Small intestine (tissue), 7 donors: ENCODE results near the gene ALDH1L2. TPM values are rescaled to one million over a fixed set of nuclear protein-coding genes. Genes with fewer than 3 reads are reported as not detected.

Experiments
- DNase-seq, 2 donors: peaks; one replicate each; pipeline versions ENCODE4 v3.0.0 to v3.0.0-alpha.2; 2013
- FAIRE-seq: peaks from 2 replicates; lab custom pipeline; 2012; peaks lifted over from hg19 to GRCh38; lab: Jason Lieb, UNC
- H3K27ac ChIP-seq, 3 donors: one replicate each; pipeline ENCODE4 v1.5.1; 2013; ENCODE audit warnings: low read length in 2 of 3, mild to moderate bottlenecking in 2 of 3, control low read depth in 1 of 3, inconsistent platforms in 1 of 3, low read depth in 1 of 3, moderate library complexity in 1 of 3
- H3K27me3 ChIP-seq, 3 donors: one replicate each; pipeline ENCODE4 v1.6.1; 2013; ENCODE audit warnings: low read length in 3 of 3, inconsistent platforms in 1 of 3; ENCODE audit not compliant: control insufficient read depth in 3 of 3, insufficient read depth in 3 of 3
- H3K36me3 ChIP-seq, 3 donors: one replicate each; pipeline ENCODE4 v1.6.1; 2013; ENCODE audit warnings: low read length in 3 of 3, inconsistent platforms in 1 of 3, low read depth in 1 of 3, mild to moderate bottlenecking in 1 of 3, moderate library complexity in 1 of 3; ENCODE audit not compliant: control insufficient read depth in 3 of 3, insufficient read depth in 2 of 3
- H3K4me1 ChIP-seq, 3 donors: one replicate each; pipeline ENCODE4 v1.6.1; 2013; ENCODE audit warnings: low read length in 2 of 3, inconsistent platforms in 1 of 3, low read depth in 1 of 3, mild to moderate bottlenecking in 1 of 3, moderate library complexity in 1 of 3; ENCODE audit not compliant: control insufficient read depth in 3 of 3, insufficient read depth in 2 of 3
- H3K4me3 ChIP-seq, 3 donors: one replicate each; pipeline ENCODE4 v1.5.1; 2013; ENCODE audit warnings: low read length in 3 of 3, control low read depth in 1 of 3, inconsistent platforms in 1 of 3, low read depth in 1 of 3, mild to moderate bottlenecking in 1 of 3, moderate library complexity in 1 of 3
- H3K9me3 ChIP-seq, 2 donors: one replicate each; pipeline ENCODE4 v1.6.1; 2013; ENCODE audit warnings: low read depth in 1 of 2, low read length in 1 of 2; ENCODE audit not compliant: control insufficient read depth in 2 of 2, insufficient read depth in 1 of 2
- WGBS, 3 donors: extraction: QIAGEN DNeasy Blood & Tissue Kit; methylation state at CpG; one replicate each; pipeline ENCODE4 v1.1.7; 2013; 5-methylcytosine and 5-hydroxymethylcytosine counted together
- polyA plus RNA-seq, 4 donors: library from polyadenylated mRNA; stranded (reverse) in 3 of 4; unstranded in 1 of 4; fragments of 200-250 nt in 3 of 4; fragments of 120-200 nt in 1 of 4; gene quantifications; one replicate each; pipeline versions ENCODE4 v1.2.1 to v1.2.3, GENCODE V29; 2013
- donor health status: healthy with polysubstance abuse.
- donor health status: control.
- donor health status: control.
- donor health status: Bipolar disorder and iron deficiency.
- donor health status: healthy.

The ALDH1L2 gene
- polyA plus RNA-seq, 4 donors: 0.22 to 1.7 (median 0.65) TPM

GRCh38 chr12:105018012-105018411 lies 66.2 kb downstream of the ALDH1L2 start:
- WGBS, 3 donors: 91 to 94% (median 92%) methylated on average over 4 of the region's 4 CpGs

GRCh38 chr12:105015543-105015942 lies 68.7 kb downstream of the ALDH1L2 start:
- peaks cover 0 to 14% of the 10 kb centered on the region in 2 donors for H3K9me3 ChIP-seq
- 95 to 97% (median 96%) methylated on average over 4 of the region's 4 CpGs for WGBS, 3 donors

More at GRCh38 chr12:105018012-105018411, 66.2 kb downstream of the ALDH1L2 start:
- H3K9me3 ChIP-seq: peaks cover 0 to 7% of the 10 kb centered on the region in 2 donors
- no peak for FAIRE-seq
- H3K27ac ChIP-seq: no peak overlapping the region
- peaks cover 0 to 2% (median 0%) of the 10 kb centered on the region in 3 donors for H3K4me1 ChIP-seq
- H3K27me3 ChIP-seq: no peaks in the 10 kb centered on the region
- DNase-seq: no peak
- H3K36me3 ChIP-seq: peaks cover 3 to 11% (median 5%) of the 10 kb centered on the region in 3 donors
- no peak overlapping the region for H3K4me3 ChIP-seq

GRCh38 chr12:105014603-105015002 lies 69.7 kb downstream of the ALDH1L2 start:
- Histone ChIP-seq H3K36me3 (peaks cover 3 to 15% (median 5%) of the 10 kb centered on the region in 3 donors), H3K4me3 (no peak overlapping the region), H3K4me1 (peaks cover 0 to 2% (median 0%) of the 10 kb centered on the region in 3 donors), H3K27ac (no peak overlapping the region), H3K27me3 (no peaks in the 10 kb centered on the region), H3K9me3 (peaks cover 0 to 14% of the 10 kb centered on the region in 2 donors)
- FAIRE-seq (no peak), DNase-seq (no peak)
- 50 to 80% (median 63%) methylated on average over 2 of the region's 2 CpGs for WGBS, 3 donors

More at GRCh38 chr12:105015543-105015942, 68.7 kb downstream of the ALDH1L2 start:
- Histone ChIP-seq H3K27ac (no peak overlapping the region), H3K36me3 (peaks cover 3 to 15% (median 5%) of the 10 kb centered on the region in 3 donors), H3K4me3 (no peak overlapping the region), H3K4me1 (peaks cover 0 to 2% (median 0%) of the 10 kb centered on the region in 3 donors), H3K27me3 (no peaks in the 10 kb centered on the region)
- no peak for DNase-seq
- no peak for FAIRE-seq

- DNase-seq: no peak
- no peaks in the 10 kb centered on the region for H3K27me3 ChIP-seq
- peaks cover 0 to 2% (median 0%) of the 10 kb centered on the region in 3 donors for H3K4me1 ChIP-seq
- 93 to 97% (median 95%) methylated on average over 9 of the region's 9 CpGs for WGBS, 3 donors
- peaks cover under 1 to 14% (median 3%) of the 10 kb centered on the region in 3 donors for H3K36me3 ChIP-seq
- no peak for FAIRE-seq
- no peak overlapping the region for H3K27ac ChIP-seq
- peaks cover 0 to 14% of the 10 kb centered on the region in 2 donors for H3K9me3 ChIP-seq
- H3K4me3 ChIP-seq: no peak overlapping the region
Observed at GRCh38 chr12:105013892-105014291, 70.4 kb downstream of the ALDH1L2 start.

- H3K4me1 ChIP-seq: peaks cover 0 to 5% (median 2%) of the 10 kb centered on the region in 3 donors
- peaks cover 2 to 21% (median 7%) of the 10 kb centered on the region in 3 donors for H3K36me3 ChIP-seq
- H3K4me3 ChIP-seq: no peak overlapping the region
- no peaks in the 10 kb centered on the region for H3K27me3 ChIP-seq
- no peaks in the 10 kb centered on the region for H3K9me3 ChIP-seq
- DNase-seq (no peak), FAIRE-seq (no peak)
- no peak overlapping the region for H3K27ac ChIP-seq
Observed at GRCh38 chr12:105001476-105001875, 82.8 kb downstream of the ALDH1L2 start.

- H3K4me3 ChIP-seq: no peak overlapping the region
- H3K27me3 ChIP-seq: no peaks in the 10 kb centered on the region
- H3K27ac ChIP-seq: no peak overlapping the region
- no peaks in the 10 kb centered on the region for H3K9me3 ChIP-seq
- peaks cover 0 to 5% (median 2%) of the 10 kb centered on the region in 3 donors for H3K4me1 ChIP-seq
- WGBS, 3 donors: 27 to 59% (median 34%) methylated on average over 5 to 7 of the region's 7 CpGs
- peaks cover 5 to 21% (median 7%) of the 10 kb centered on the region in 3 donors for H3K36me3 ChIP-seq
- DNase-seq (no peak), FAIRE-seq (no peak)
Observed at GRCh38 chr12:104999347-104999685, 84.9 kb downstream of the ALDH1L2 start.

GRCh38 chr12:104998423-104999346 lies 85.6 kb downstream of the ALDH1L2 start:
- WGBS, 3 donors: 27 to 65% (median 39%) methylated on average over 14 to 15 of the region's 15 CpGs
- no peak for FAIRE-seq
- peak; percentile 4 to 49 for DNase-seq
- Histone ChIP-seq H3K4me3 (no peak overlapping the region), H3K27me3 (no peaks in the 10 kb centered on the region), H3K27ac (peak overlapping the region in 1 of 3 donors; percentile 23), H3K9me3 (no peaks in the 10 kb centered on the region), H3K4me1 (peaks cover 0 to 5% (median 2%) of the 10 kb centered on the region in 3 donors), H3K36me3 (peaks cover 7 to 18% (median 7%) of the 10 kb centered on the region in 3 donors)

GRCh38 chr12:104997541-104997940 lies 86.7 kb downstream of the ALDH1L2 start:
- Histone ChIP-seq H3K36me3 (peaks cover 8 to 22% (median 9%) of the 10 kb centered on the region in 3 donors), H3K4me1 (peaks cover 0 to 5% (median 2%) of the 10 kb centered on the region in 3 donors), H3K27me3 (no peaks in the 10 kb centered on the region), H3K9me3 (no peaks in the 10 kb centered on the region), H3K4me3 (no peak overlapping the region), H3K27ac (no peak overlapping the region)
- 91 to 98% (median 93%) methylated on average over 3 of the region's 3 CpGs for whole genome bisulfite sequencing, 3 donors
- DNase-seq (no peak), FAIRE-seq (no peak)
